HUES48 (cell line): ENCODE measurements around the gene SLC12A4.

Experiments used
- H3K27ac ChIP-seq: one replicate; pipeline ENCODE4 v1.7.0; 2013; ENCODE audit warnings: low read depth, low read length, inconsistent platforms
- H3K27me3 ChIP-seq: 2 replicates; pipeline ENCODE4 v1.6.1; 2013; ENCODE audit warnings: mild to moderate bottlenecking, low read length; ENCODE audit not compliant: control insufficient read depth, insufficient read depth
- H3K36me3 ChIP-seq: 2 replicates; pipeline ENCODE4 v1.6.1; 2013; ENCODE audit warnings: low read length; ENCODE audit not compliant: control insufficient read depth, insufficient read depth
- H3K4me1 ChIP-seq: 2 replicates; pipeline ENCODE4 v1.6.1; 2013; ENCODE audit warnings: mild to moderate bottlenecking, low read length; ENCODE audit not compliant: control insufficient read depth, insufficient read depth
- H3K4me3 ChIP-seq: 2 replicates; pipeline ENCODE4 v1.5.1; 2013; ENCODE audit warnings: mild to moderate bottlenecking, low read depth, low read length
- H3K9ac ChIP-seq: 2 replicates; pipeline ENCODE4 v1.6.1; 2013; ENCODE audit warnings: mild to moderate bottlenecking, low read depth, low read length, moderate library complexity
- H3K9me3 ChIP-seq: 2 replicates; pipeline ENCODE4 v1.6.1; 2013; ENCODE audit warnings: low read length; ENCODE audit not compliant: control insufficient read depth, insufficient read depth

The SLC12A4 gene

GRCh38 chr16:67961551-67961957 is 6.9 kb downstream of the SLC12A4 start:
- H3K36me3 ChIP-seq: peaks cover 64% of the 10 kb centered on the region
- no peaks in the 10 kb centered on the region for H3K27me3 ChIP-seq
- no peak overlapping the region for H3K27ac ChIP-seq
- peaks cover 2% of the 10 kb centered on the region for H3K4me1 ChIP-seq
- H3K9ac ChIP-seq: no peak overlapping the region
- no peak overlapping the region for H3K4me3 ChIP-seq
- H3K9me3 ChIP-seq: no peaks in the 10 kb centered on the region

- Histone ChIP-seq H3K36me3 (peaks cover 69% of the 10 kb centered on the region), H3K9ac (no peak overlapping the region), H3K27ac (no peak overlapping the region), H3K27me3 (no peaks in the 10 kb centered on the region), H3K4me1 (no peaks in the 10 kb centered on the region; the same call in 1 of the 2 replicates), H3K4me3 (no peak overlapping the region), H3K9me3 (no peaks in the 10 kb centered on the region)
Observed at GRCh38 chr16:67959536-67960329, 8.7 kb downstream of the SLC12A4 start.

GRCh38 chr16:67957622-67958021 is 10.8 kb downstream of the SLC12A4 start:
- Histone ChIP-seq H3K4me3 (no peak overlapping the region), H3K9ac (no peak overlapping the region), H3K4me1 (no peaks in the 10 kb centered on the region), H3K27ac (no peak overlapping the region), H3K36me3 (peaks cover 75% of the 10 kb centered on the region), H3K9me3 (no peaks in the 10 kb centered on the region), H3K27me3 (no peaks in the 10 kb centered on the region)

- Histone ChIP-seq H3K36me3 (peaks cover 73% of the 10 kb centered on the region), H3K4me1 (no peaks in the 10 kb centered on the region), H3K4me3 (no peak overlapping the region), H3K27ac (no peak overlapping the region), H3K27me3 (no peaks in the 10 kb centered on the region), H3K9ac (no peak overlapping the region), H3K9me3 (no peaks in the 10 kb centered on the region)
Observed at GRCh38 chr16:67954421-67955196, 13.8 kb downstream of the SLC12A4 start.

- H3K27ac ChIP-seq: no peak overlapping the region
- no peaks in the 10 kb centered on the region for H3K4me1 ChIP-seq
- no peak overlapping the region for H3K4me3 ChIP-seq
- H3K9me3 ChIP-seq: no peaks in the 10 kb centered on the region
- no peak overlapping the region for H3K9ac ChIP-seq
- peaks cover 72% of the 10 kb centered on the region for H3K36me3 ChIP-seq
- H3K27me3 ChIP-seq: no peaks in the 10 kb centered on the region
Observed at GRCh38 chr16:67953641-67954375, 14.6 kb downstream of the SLC12A4 start.

GRCh38 chr16:67951485-67951884 is 17.0 kb downstream of the SLC12A4 start:
- Histone ChIP-seq H3K9ac (no peak overlapping the region), H3K36me3 (peaks cover 77% of the 10 kb centered on the region), H3K4me1 (no peaks in the 10 kb centered on the region), H3K4me3 (no peak overlapping the region), H3K9me3 (no peaks in the 10 kb centered on the region), H3K27ac (no peak overlapping the region), H3K27me3 (no peaks in the 10 kb centered on the region)

- no peak overlapping the region for H3K4me3 ChIP-seq
- no peaks in the 10 kb centered on the region for H3K9me3 ChIP-seq
- no peaks in the 10 kb centered on the region for H3K4me1 ChIP-seq
- no peak overlapping the region for H3K9ac ChIP-seq
- no peaks in the 10 kb centered on the region for H3K27me3 ChIP-seq
- H3K36me3 ChIP-seq: peaks cover 88% of the 10 kb centered on the region
- H3K27ac ChIP-seq: no peak overlapping the region
Observed at GRCh38 chr16:67950335-67950843, 18.0 kb downstream of the SLC12A4 start.

- Histone ChIP-seq H3K27me3 (no peaks in the 10 kb centered on the region), H3K9me3 (no peaks in the 10 kb centered on the region), H3K4me1 (no peaks in the 10 kb centered on the region), H3K36me3 (peaks cover 89% of the 10 kb centered on the region), H3K9ac (no peak overlapping the region), H3K27ac (no peak overlapping the region), H3K4me3 (no peak overlapping the region)
Observed at GRCh38 chr16:67949645-67950044, 18.8 kb downstream of the SLC12A4 start.

GRCh38 chr16:67948015-67948414 is 20.4 kb downstream of the SLC12A4 start:
- H3K36me3 ChIP-seq: peaks cover 77% of the 10 kb centered on the region
- no peak overlapping the region for H3K9ac ChIP-seq
- no peak overlapping the region for H3K27ac ChIP-seq
- no peak overlapping the region for H3K4me3 ChIP-seq
- H3K9me3 ChIP-seq: no peaks in the 10 kb centered on the region
- H3K4me1 ChIP-seq: no peaks in the 10 kb centered on the region
- no peaks in the 10 kb centered on the region for H3K27me3 ChIP-seq

- H3K4me1 ChIP-seq: no peaks in the 10 kb centered on the region
- H3K9me3 ChIP-seq: no peaks in the 10 kb centered on the region
- no peak overlapping the region for H3K4me3 ChIP-seq
- peaks cover 75% of the 10 kb centered on the region for H3K36me3 ChIP-seq
- H3K9ac ChIP-seq: no peak overlapping the region
- H3K27me3 ChIP-seq: no peaks in the 10 kb centered on the region
- H3K27ac ChIP-seq: no peak overlapping the region
Observed at GRCh38 chr16:67946966-67947558, 21.4 kb downstream of the SLC12A4 start.
